GM21576 (cell line): Measurements from ENCODE around the gene CRABP1.

Experiments used
- ATAC-seq: cut with Tn5 transposase; IDR thresholded peaks from one replicate; pipeline ENCODE4 v1.9.1; 2021; ENCODE audit warnings: mild to moderate bottlenecking, moderate library complexity; ENCODE audit not compliant: unreplicated experiment

The CRABP1 gene

DNA sequence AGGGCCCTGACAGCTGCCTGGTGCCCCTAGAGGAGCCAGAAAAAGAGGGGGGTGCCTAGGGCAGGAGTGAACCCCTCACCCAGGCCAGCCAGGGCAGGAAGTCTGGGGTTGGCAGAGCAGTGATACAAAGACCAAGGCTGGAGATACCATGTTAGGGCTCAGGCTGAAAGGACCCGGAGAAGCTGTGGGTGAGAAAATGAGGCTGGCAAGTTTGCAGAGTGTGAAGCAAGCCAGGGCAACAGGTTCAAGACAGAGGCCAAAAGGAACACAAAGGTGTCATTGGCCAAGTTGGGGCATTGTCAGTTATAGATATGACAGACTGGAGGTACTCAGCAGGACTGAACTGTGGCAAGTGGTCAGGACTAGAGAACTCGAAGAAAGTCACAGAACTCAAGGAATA, 57.2 kb downstream of the CRABP1 start:
- no peak for ATAC-seq
